Mammary epithelial cell (primary cell): Measurements from ENCODE around the gene NTPCR.

Experiments used
- EZH2 ChIP-seq: IDR thresholded peaks from 2 replicates; pipeline ENCODE4 v1.6.1; 2012; ENCODE audit warnings: low read length, inconsistent platforms, borderline replicate concordance
- TF ChIP-seq, protein P1 (sequence below), 2 donors: IDR thresholded peaks in 1 of 2; conservative IDR thresholded peaks in 1 of 2; 2 replicates each; pipeline ENCODE4 v1.5.1; 2011 to 2012; ENCODE audit warnings: inconsistent platforms in 2 of 2, low read length in 2 of 2, mild to moderate bottlenecking in 2 of 2, control low read depth in 1 of 2, low read depth in 1 of 2; ENCODE audit not compliant: insufficient read depth in 1 of 2; ENCODE audit errors: extremely low read depth in 1 of 2

DNA sequence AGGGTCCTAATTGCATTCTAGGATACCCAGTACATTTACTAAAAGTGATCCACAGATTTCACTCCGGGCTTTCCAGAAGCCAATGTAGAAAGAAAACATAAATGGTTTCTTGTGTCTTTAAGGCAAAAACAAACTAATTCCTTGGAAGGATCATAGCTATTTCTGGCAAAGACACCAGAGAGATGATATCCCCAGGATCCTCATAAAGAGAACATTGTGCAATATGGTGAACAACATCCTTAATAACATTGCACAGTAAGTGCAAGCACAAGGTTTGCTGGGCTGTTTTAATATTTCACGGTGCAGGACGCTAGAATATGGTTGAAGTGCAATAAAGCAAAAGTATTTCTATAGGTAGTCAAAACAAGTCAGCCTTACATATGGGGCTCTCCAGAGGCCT, 83.0 kb downstream of the NTPCR start:
- TF ChIP-seq, protein P1, sequence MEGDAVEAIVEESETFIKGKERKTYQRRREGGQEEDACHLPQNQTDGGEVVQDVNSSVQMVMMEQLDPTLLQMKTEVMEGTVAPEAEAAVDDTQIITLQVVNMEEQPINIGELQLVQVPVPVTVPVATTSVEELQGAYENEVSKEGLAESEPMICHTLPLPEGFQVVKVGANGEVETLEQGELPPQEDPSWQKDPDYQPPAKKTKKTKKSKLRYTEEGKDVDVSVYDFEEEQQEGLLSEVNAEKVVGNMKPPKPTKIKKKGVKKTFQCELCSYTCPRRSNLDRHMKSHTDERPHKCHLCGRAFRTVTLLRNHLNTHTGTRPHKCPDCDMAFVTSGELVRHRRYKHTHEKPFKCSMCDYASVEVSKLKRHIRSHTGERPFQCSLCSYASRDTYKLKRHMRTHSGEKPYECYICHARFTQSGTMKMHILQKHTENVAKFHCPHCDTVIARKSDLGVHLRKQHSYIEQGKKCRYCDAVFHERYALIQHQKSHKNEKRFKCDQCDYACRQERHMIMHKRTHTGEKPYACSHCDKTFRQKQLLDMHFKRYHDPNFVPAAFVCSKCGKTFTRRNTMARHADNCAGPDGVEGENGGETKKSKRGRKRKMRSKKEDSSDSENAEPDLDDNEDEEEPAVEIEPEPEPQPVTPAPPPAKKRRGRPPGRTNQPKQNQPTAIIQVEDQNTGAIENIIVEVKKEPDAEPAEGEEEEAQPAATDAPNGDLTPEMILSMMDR (conservative IDR thresholded peaks at IDR 0.05 in 1 of 2, IDR thresholded peaks at IDR 0.05 in 1 of 2; ENCODE audit: extremely low read depth in 1 of 2, insufficient read depth in 1 of 2, low read depth in 1 of 2, low read length in 2 of 2): no peak
- TF ChIP-seq EZH2: no peak
